Putamen (tissue), 1 donor: Measurements from ENCODE around the gene KRTAP5-3.

Source experiments
- DNase-seq: peaks from one replicate; pipeline ENCODE4 v3.0.0-alpha.2; 2016; ENCODE audit warnings: low spot score

The KRTAP5-3 gene

GRCh38 chr11:1643146-1643690 is 35.0 kb upstream of the KRTAP5-3 start:
- DNase-seq, result no peak

DNA sequence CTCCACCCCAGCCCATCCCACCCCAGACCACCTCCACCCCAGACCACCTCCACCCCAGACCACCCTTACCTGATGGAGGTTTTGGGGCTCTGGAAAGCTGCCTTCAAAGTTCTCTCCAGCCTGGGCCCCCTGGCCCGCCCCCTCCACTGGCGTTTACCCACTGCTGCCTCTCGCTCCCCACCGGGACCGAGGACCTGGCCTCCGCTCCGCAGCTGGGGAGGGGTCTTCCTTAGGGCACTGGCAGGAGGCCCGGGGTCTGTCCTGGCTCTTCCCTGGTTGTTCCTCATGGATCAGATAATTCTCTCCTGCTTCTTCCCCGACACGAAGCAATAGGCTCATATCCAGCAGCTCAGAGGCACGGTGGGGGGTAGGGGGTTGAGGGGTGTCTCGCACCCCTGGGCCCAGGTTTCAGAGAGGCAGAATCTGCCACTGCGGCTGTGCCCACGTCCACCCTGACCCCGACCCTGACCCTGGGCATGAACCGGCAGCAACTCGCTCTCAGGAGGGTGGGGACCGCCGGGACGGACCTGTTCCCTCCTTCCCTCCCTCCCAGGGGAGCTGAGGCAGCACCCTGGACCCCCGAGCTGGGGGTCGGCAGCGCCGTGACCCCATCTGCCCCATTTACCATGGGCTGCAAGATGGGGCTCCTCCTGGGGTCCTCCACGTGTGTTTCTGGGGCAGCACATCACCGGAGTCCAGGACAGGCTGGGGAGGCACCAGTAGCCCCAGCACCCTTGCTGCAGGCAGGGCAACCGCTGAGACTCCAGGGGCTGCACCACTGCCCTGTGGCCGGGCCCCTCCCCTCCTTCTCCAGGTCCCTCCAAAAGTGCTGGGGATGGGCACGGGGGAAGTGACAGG is 34.3 kb upstream of the KRTAP5-3 start:
- no peak for DNase-seq

DNA sequence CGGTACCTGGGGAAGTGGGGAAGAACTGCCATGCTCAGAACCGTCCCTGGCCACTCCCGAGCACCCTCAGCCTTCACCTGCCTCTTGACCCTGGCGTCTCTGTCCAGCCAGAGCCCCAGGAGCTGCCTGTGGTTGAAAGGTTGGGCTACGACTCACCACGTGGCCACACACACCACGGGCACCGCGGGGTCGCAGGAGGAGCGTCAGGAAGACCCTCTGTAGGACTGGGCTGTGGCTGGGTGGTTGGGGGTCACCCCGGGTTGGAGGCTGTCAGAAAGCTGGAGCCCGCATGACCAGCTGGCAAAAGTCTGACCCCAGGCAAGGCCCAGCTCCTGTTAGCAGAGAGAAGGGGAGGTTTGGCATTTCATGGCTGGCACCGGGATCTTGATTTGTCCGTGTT is 32.8 kb upstream of the KRTAP5-3 start:
- DNase-seq, result no peak

GRCh38 chr11:1640076-1640946 is 32.0 kb upstream of the KRTAP5-3 start:
- DNase-seq, result no peak

DNA sequence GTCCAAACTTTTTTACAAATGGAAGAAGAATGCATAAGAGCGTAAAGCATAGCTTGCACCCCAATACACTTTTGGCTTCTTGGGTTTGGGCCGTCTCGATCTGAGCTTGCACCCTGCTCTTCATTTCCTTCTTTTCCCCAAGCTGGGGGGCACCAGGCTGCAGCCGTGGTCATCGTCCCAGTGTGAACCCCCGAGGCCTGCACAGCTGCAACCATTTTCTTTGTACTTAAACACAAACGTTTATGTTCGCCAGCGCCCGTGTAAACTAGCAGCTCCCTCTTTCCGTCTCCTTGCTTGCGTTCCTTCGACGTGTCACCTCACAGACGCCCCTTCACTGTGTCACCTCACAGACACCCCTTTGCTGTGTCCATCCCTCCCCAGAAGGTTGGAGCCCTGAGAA is 31.4 kb upstream of the KRTAP5-3 start:
- DNase-seq, result no peak

DNA sequence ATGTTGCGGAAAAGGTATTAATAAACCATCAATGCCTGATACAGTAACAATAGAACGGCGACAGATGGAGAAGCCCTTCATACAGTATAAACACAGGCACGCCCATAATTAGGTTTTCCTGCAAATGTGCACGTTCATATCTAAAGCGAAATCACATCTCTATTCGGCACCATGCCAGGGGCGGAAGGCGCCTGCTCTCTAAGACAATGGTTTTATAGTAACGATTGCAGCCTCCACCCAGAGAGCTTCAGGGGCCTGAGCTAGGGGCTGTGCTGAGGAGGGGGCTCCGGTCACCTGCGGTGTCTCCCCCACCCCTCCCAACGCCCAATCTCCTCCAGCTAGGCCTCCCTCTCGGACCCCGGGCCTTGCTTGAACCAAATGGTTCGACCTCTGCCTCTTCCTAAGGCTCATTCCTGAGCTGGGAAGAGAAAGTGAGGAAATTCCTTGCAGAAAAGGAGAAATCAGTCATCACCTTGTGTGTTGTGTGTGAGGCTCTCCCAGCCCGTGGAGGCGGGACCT is 30.9 kb upstream of the KRTAP5-3 start:
- no peak for DNase-seq

DNA sequence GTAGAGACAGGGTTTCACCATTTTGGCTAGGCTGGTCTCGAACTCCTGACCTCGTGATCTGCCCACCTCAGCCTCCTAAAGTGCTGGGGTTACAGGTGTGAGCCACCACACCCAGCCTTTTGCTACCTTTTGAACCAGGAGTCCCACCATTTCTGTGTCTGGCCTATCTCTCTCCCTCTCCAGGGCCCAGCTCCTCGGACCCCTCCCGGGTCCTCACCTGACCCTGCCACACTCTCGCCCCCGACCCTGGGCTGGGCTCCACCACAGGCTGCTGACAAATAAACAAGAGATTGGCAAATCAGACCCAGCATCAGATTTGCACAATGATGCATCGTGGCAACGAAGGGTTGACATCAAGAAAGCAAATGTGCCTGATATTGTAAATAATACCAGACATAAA is 30.1 kb upstream of the KRTAP5-3 start:
- DNase-seq, result no peak

DNA sequence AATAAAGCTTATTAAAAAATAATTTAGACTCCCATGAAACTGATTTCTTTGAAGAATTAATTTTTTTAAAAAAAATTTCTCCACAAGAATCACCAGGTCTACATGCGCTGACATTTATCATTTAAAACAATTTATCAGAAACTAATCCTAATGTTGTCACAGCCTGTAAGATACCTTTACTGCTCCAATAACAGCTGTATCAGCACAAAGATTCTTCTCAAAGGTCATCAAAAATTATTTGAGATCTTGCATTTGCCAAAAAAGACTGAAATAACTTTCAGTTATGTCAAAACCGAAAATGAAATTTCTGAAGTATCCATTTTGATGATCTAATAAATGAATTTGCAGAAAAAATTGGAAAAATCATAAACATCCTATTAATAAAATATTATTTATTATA is 29.4 kb upstream of the KRTAP5-3 start:
- no peak for DNase-seq

- no peak for DNase-seq
Observed at GRCh38 chr11:1636291-1636950, 28.2 kb upstream of the KRTAP5-3 start.

GRCh38 chr11:1633864-1634263 is 25.6 kb upstream of the KRTAP5-3 start:
- DNase-seq, result no peak

- DNase-seq, result no peak
Observed at GRCh38 chr11:1632053-1632714, 23.9 kb upstream of the KRTAP5-3 start.

GRCh38 chr11:1631066-1631568 is 22.9 kb upstream of the KRTAP5-3 start:
- no peak for DNase-seq

DNA sequence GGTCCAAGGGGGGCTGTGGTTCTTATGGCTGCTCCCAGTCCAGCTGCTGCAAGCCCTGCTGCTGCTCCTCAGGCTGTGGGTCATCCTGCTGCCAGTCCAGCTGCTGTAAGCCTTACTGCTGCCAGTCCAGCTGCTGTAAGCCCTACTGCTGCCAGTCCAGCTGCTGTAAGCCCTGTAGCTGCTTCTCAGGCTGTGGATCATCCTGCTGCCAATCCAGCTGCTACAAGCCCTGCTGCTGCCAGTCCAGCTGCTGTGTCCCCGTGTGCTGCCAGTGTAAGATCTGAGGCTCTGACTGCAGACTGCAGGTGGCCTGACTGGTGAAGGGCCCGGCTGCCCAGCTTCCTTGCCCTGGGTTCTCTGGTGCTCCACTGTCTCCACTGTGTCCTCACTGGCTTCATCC is 22.0 kb upstream of the KRTAP5-3 start:
- DNase-seq, result no peak

DNA sequence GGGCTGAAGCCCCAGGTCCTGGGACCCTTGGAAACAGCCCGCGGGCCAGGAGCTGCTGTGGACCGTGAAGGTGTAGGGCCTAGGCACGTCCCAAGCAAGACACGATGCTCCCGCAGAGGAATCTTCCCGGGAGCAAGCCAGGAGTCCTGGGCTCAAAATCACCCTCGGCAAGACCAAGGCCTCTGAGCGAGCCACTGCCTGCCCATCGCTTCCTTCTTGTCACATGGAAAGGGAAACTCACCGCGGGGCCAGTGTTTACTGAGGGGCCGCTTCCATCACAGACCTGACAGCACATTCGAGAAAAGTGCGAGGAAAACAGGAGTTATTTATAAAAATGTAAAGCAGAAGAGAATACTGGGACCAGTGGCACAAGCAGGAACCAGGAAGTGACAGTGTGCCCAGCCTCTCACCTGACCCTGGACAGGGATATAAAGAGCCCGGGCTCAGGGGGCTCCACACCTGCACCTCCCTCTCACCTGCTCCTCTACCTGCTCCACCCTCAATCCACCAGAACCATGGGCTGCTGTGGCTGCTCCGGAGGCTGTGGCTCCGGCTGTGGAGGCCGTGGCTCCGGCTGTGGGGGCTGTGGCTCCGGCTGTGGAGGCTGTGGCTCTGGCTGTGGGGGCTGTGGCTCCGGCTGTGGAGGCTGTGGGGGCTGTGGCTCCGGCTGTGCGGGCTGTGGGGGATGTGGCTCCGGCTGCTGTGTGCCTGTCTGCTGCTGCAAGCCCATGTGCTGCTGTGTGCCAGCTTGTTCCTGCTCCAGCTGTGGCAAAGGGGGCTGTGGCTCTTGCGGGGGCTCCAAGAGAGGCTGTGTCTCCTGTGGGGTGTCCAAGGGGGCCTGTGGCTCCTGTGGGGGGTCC is 21.3 kb upstream of the KRTAP5-3 start, which contains the start of gene KRTAP5-5:
Gene KRTAP5-5 (plus strand): TSS at position 450 of the 860 bp plus-strand sequence. CDS start 66 bp downstream, at position 516.
- no peak for DNase-seq

DNA sequence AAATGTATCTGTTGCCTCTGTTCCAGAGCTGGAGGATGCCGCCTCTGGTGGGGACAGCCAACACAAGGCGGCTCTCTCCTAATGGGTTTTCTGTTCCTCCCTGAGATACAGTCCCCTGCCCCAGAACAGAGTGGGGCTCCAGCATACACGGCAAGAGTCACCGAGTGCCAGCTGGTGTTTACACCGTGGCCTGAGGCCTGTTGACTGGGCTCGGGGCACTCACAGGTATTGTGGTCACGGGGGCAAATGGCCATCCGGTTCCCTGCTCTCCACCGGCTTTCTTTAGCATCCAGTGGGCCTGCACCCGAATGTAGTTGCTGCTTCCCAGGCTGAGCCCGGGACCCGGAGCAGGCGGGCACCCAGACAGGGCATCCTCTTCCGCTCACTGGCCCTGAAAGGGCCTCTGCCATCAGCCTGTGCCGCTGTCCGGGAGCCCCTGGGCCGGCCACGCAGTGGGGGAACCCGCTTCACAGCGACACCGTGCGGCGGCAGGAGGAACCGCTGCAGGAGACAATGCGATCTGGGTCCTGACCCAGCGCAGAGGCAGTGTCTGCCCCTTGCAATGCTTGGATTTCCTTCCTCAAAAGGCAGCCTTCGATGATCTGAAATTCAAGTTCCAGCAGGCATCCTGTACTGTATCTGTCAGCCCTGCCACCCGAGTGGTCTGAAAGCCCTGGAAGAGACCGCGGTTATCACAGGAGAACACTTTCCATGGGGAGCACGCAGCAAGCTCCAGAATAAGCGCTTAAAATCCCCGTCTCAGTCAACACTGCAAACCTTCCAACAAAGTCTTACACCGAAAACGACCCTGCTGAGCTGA is 20.5 kb upstream of the KRTAP5-3 start:
- peak; percentile 28 for DNase-seq

DNA sequence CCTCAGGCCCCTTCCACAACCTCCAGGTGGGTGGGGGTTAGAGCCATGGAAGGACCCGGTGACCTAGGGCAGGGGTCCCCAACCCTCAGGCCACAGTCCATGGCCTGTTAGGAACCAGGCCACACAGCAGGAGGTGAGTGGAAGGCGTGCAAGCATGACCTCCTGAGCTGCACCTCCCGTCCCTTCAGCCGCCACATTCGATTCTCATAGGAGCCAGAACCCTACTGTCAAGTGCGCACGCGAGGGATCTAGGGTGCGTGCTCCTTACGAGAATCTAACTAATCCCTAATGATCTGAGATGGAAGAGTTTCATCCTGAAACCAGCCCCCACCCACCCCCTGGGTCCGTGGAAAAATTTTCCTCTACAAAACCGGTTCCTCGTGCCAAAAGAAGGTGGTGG is 17.3 kb upstream of the KRTAP5-3 start:
- DNase-seq, result no peak

DNA sequence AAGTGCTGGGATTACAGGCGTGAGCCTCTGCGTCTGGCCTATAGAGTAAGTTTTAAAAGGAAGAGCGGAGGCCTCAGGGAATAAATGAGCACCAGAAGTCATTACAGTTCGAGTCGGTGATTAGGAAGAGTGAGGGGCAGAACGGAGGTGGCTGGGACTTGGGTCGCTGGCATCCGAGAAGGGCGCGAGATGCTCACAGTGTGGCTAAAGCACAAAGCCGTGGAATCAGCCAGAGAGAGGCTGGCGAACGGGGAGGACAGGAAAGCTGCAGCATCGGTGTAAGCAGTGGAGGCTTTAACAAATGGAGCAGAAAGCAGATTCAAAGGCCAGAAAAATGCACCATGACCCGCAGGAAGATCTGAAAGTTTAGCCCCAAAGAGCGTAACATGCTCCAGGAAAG is 16.4 kb upstream of the KRTAP5-3 start:
- DNase-seq, result no peak

GRCh38 chr11:1623716-1624115 is 15.5 kb upstream of the KRTAP5-3 start:
- DNase-seq, result no peak

- no peak for DNase-seq
Observed at GRCh38 chr11:1622086-1622485, 13.8 kb upstream of the KRTAP5-3 start, which contains the start of gene KRTAP5-4. TSS of gene KRTAP5-4 (minus strand) at chr11:1622138. CDS start at chr11:1622093, 45 bp downstream.
